Measurements from ENCODE around the gene SLC6A19. TPM values are rescaled to one million over a fixed set of nuclear protein-coding genes. Genes with fewer than 3 reads are reported as not detected.

The SLC6A19 gene
- total RNA-seq, 2 experiments from 2014 or later = not detected

GRCh38 chr5:1182633-1183423 is 18.6 kb upstream of the SLC6A19 start:
- H3K36me3 ChIP-seq (ENCODE audit: insufficient read depth, low read length) = no peaks in the 10 kb centered on the region
- H3K27me3 ChIP-seq (ENCODE audit: control insufficient read depth in 1 of 2, insufficient read depth in 2 of 2, low read length in 2 of 2) = peaks cover 0 to 8% of the 10 kb centered on the region in 2 experiments
- intact Hi-C loops (cut with DNase I, micrococcal nuclease) = no loop called here
- Mint-ChIP-seq H3K4me1 (ENCODE audit: low read depth) (no peaks in the 10 kb centered on the region), H3K9me3 (no peaks in the 10 kb centered on the region), H3K4me3 (no peak overlapping the region), H3K27me3 (no peaks in the 10 kb centered on the region), H3K36me3 (ENCODE audit: low read depth) (no peaks in the 10 kb centered on the region), H3K27ac (no peak overlapping the region)
- H3K4me3 ChIP-seq (ENCODE audit: low read length) = no peak overlapping the region
- TF ChIP-seq CTCF (IDR thresholded peaks at IDR 0.05) = no peak
- no peaks in the 10 kb centered on the region for H3K4me1 ChIP-seq (ENCODE audit: insufficient read depth, low read length)
- ChIA-PET CTCF (no interaction called here), POLR2A (no interaction called here)
- no peak overlapping the region for H3K27ac ChIP-seq (ENCODE audit: low read depth in 1 of 2, low read length in 2 of 2)
- DNase-seq = no peak
- no peak for ATAC-seq (ENCODE audit: poor library complexity)
- H3K9me3 ChIP-seq (ENCODE audit: control insufficient read depth in 1 of 2, insufficient read depth in 1 of 2, low read length in 2 of 2) = peaks cover 0 to 13% of the 10 kb centered on the region in 2 experiments

DNA sequence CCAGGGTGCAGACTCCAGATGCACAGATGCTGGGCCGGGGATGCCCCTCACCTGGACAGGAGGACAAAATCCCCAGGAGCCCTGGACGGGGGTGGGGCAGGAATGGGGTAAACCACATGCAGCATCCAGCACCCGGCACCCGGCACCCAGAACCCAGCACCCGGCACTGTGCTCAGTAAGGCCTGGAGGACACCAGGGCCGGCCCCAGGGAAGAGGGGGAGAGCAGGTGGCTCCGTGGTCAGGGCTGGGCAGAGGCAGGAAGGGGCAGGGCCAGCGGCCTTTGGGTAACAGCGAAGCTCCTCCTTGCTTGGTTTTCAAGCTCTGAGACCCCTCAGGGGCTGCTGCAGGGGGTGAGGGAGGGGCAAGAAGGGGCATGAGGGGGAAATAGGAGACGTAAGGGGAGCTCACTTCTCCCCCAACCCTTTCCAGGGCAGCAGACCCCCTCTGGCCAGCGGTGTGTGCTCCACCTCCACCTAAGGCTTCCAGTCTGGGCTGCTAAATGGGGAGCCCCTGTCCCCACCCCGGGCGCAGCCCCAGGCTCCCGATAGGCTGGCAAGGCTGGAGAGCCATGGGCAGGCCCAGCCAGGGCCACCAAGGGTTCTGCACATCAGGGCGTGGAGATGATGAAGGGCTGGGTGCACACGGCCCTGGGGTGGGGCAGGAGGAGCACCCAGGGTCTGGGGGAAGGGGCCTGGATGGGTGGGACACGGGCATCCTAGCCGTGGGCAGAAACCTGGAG is 17.8 kb upstream of the SLC6A19 start:
- no peak overlapping the region for H3K27ac Mint-ChIP-seq
- Histone ChIP-seq H3K36me3 (ENCODE audit: insufficient read depth, low read length) (no peaks in the 10 kb centered on the region), H3K27ac (ENCODE audit: low read depth in 1 of 2, low read length in 2 of 2) (no peak overlapping the region), H3K4me3 (ENCODE audit: low read length) (no peak overlapping the region), H3K9me3 (ENCODE audit: control insufficient read depth in 1 of 2, insufficient read depth in 1 of 2, low read length in 2 of 2) (peaks cover 0 to 15% of the 10 kb centered on the region in 2 experiments), H3K4me1 (ENCODE audit: insufficient read depth, low read length) (no peaks in the 10 kb centered on the region), H3K27me3 (ENCODE audit: control insufficient read depth in 1 of 2, insufficient read depth in 2 of 2, low read length in 2 of 2) (peaks cover 4 to 9% of the 10 kb centered on the region in 2 experiments)
- no peaks in the 10 kb centered on the region for H3K4me1 Mint-ChIP-seq (ENCODE audit: low read depth)
- intact Hi-C loops (cut with DNase I, micrococcal nuclease) = no loop called here
- ChIA-PET CTCF (no interaction called here), POLR2A (no interaction called here)
- peaks cover 5% of the 10 kb centered on the region for H3K27me3 Mint-ChIP-seq
- no peak for TF ChIP-seq CTCF (IDR thresholded peaks at IDR 0.05)
- no peak overlapping the region for H3K4me3 Mint-ChIP-seq
- ATAC-seq (ENCODE audit: poor library complexity) (no peak), DNase-seq (no peak)
- H3K9me3 Mint-ChIP-seq = no peaks in the 10 kb centered on the region
- no peaks in the 10 kb centered on the region for H3K36me3 Mint-ChIP-seq (ENCODE audit: low read depth)

- H3K27me3 Mint-ChIP-seq = peaks cover 10% of the 10 kb centered on the region
- DNase-seq = no peak
- no peaks in the 10 kb centered on the region for H3K9me3 Mint-ChIP-seq
- no peak overlapping the region for H3K27ac Mint-ChIP-seq
- no peak overlapping the region for H3K4me3 Mint-ChIP-seq
- Histone ChIP-seq H3K27ac (ENCODE audit: low read depth in 1 of 2, low read length in 2 of 2) (no peak overlapping the region), H3K36me3 (ENCODE audit: insufficient read depth, low read length) (no peaks in the 10 kb centered on the region), H3K27me3 (ENCODE audit: control insufficient read depth in 1 of 2, insufficient read depth in 2 of 2, low read length in 2 of 2) (peaks cover 4 to 9% of the 10 kb centered on the region in 2 experiments), H3K9me3 (ENCODE audit: control insufficient read depth in 1 of 2, insufficient read depth in 1 of 2, low read length in 2 of 2) (peaks cover 0 to 15% of the 10 kb centered on the region in 2 experiments), H3K4me3 (ENCODE audit: low read length) (no peak overlapping the region), H3K4me1 (ENCODE audit: insufficient read depth, low read length) (no peaks in the 10 kb centered on the region)
- CTCF ChIA-PET = no interaction called here
- intact Hi-C loops (cut with DNase I, micrococcal nuclease) = no loop called here
- TF ChIP-seq CTCF (IDR thresholded peaks at IDR 0.05) = no peak
- no peak for ATAC-seq (ENCODE audit: poor library complexity)
- H3K36me3 Mint-ChIP-seq (ENCODE audit: low read depth) = no peaks in the 10 kb centered on the region
- POLR2A ChIA-PET = no interaction called here
- H3K4me1 Mint-ChIP-seq (ENCODE audit: low read depth) = no peaks in the 10 kb centered on the region
These were observed 17.3 kb upstream of the SLC6A19 start for GRCh38 chr5:1184163-1184470.
